ENCODE data around the gene AARS1.

The AARS1 gene

DNA sequence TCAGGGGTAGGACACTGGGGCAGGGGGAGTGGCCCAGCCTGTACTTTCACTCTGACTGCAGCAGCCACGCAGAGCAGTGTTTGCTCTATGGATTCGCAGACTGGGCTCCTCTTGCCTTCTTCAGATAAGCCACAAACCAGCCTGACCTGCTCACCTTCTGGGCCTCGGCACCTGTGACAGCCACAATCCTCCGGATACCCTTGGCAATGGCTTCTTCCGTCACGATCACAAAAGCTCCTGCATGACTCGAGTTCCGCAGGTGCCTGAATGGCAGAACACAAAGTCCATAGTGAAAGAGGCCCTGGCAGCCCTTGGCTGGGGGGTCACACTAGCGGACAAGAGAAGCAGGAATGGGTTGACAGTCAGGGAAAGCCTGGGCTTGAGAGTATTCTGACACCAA is 33.7 kb downstream of the AARS1 start:
- H3K4me3 ChIP-seq (IDR thresholded peaks at IDR 0.05; ENCODE audit: insufficient read depth, low read depth, low read length) = no peak overlapping the region
- H2AFZ ChIP-seq (ENCODE audit: low read depth) = no peak overlapping the region
- no peaks in the 10 kb centered on the region; the same call in 1 of the 2 replicates for H3K36me3 ChIP-seq (ENCODE audit: insufficient read depth)
- H3K4me2 ChIP-seq = peak overlapping the region; percentile 18; the same call in 1 of the 2 replicates
- peaks cover 10% of the 10 kb centered on the region for H3K79me2 ChIP-seq (ENCODE audit: insufficient read depth, low read depth)
- TF ChIP-seq CTCF (conservative IDR thresholded peaks at IDR 0.05; ENCODE audit: low read depth, low read length) = no peak
- H3K27ac ChIP-seq = peak overlapping the region; percentile 59
- H4K20me1 ChIP-seq (ENCODE audit: insufficient read depth) = no peaks in the 10 kb centered on the region
- H3K27me3 ChIP-seq (ENCODE audit: insufficient read depth, low read depth) = no peaks in the 10 kb centered on the region
- no peak overlapping the region for H3K9ac ChIP-seq
- H3K4me1 ChIP-seq (ENCODE audit: low read depth, poor library complexity, severe bottlenecking) = peaks cover 58% of the 10 kb centered on the region

- Histone ChIP-seq H3K36me3 (ENCODE audit: insufficient read depth) (no peaks in the 10 kb centered on the region; the same call in 1 of the 2 replicates), H3K4me1 (ENCODE audit: low read depth, poor library complexity, severe bottlenecking) (peaks cover 62% of the 10 kb centered on the region), H3K79me2 (ENCODE audit: insufficient read depth, low read depth) (peaks cover 13% of the 10 kb centered on the region), H3K9ac (no peak overlapping the region), H4K20me1 (ENCODE audit: insufficient read depth) (no peaks in the 10 kb centered on the region; the same call in 1 of the 2 replicates), H2AFZ (ENCODE audit: low read depth) (no peak overlapping the region), H3K27ac (peak overlapping the region; percentile 59; the same call in 1 of the 2 replicates), H3K4me2 (peak overlapping the region; percentile 18; the same call in 1 of the 2 replicates), H3K27me3 (ENCODE audit: insufficient read depth, low read depth) (no peaks in the 10 kb centered on the region), H3K4me3 (IDR thresholded peaks at IDR 0.05; ENCODE audit: insufficient read depth, low read depth, low read length) (no peak overlapping the region)
- TF ChIP-seq CTCF (conservative IDR thresholded peaks at IDR 0.05; ENCODE audit: low read depth, low read length) = no peak
Observed at GRCh38 chr16:70254965-70255286, 34.4 kb downstream of the AARS1 start.

GRCh38 chr16:70254180-70254964 is 34.9 kb downstream of the AARS1 start:
- Histone ChIP-seq H2AFZ (ENCODE audit: low read depth) (no peak overlapping the region), H4K20me1 (ENCODE audit: insufficient read depth) (peaks cover 5% of the 10 kb centered on the region), H3K36me3 (ENCODE audit: insufficient read depth) (no peaks in the 10 kb centered on the region; the same call in 1 of the 2 replicates), H3K9ac (no peak overlapping the region), H3K4me1 (ENCODE audit: low read depth, poor library complexity, severe bottlenecking) (peaks cover 67% of the 10 kb centered on the region), H3K27ac (no peak overlapping the region; the same call in 1 of the 2 replicates), H3K27me3 (ENCODE audit: insufficient read depth, low read depth) (no peaks in the 10 kb centered on the region), H3K4me3 (IDR thresholded peaks at IDR 0.05; ENCODE audit: insufficient read depth, low read depth, low read length) (no peak overlapping the region), H3K79me2 (ENCODE audit: insufficient read depth, low read depth) (peaks cover 18% of the 10 kb centered on the region), H3K4me2 (no peak overlapping the region; the same call in 1 of the 2 replicates)
- TF ChIP-seq CTCF (conservative IDR thresholded peaks at IDR 0.05; ENCODE audit: low read depth, low read length) = peak; percentile 17; the same call in 1 of the 2 replicates

- peaks cover 65% of the 10 kb centered on the region for H3K4me1 ChIP-seq (ENCODE audit: low read depth, poor library complexity, severe bottlenecking)
- peaks cover 26% of the 10 kb centered on the region for H3K79me2 ChIP-seq (ENCODE audit: insufficient read depth, low read depth)
- no peaks in the 10 kb centered on the region for H3K27me3 ChIP-seq (ENCODE audit: insufficient read depth, low read depth)
- peak; percentile 70 for TF ChIP-seq CTCF (conservative IDR thresholded peaks at IDR 0.05; ENCODE audit: low read depth, low read length)
- H3K9ac ChIP-seq = no peak overlapping the region
- H3K4me3 ChIP-seq (IDR thresholded peaks at IDR 0.05; ENCODE audit: insufficient read depth, low read depth, low read length) = no peak overlapping the region
- H3K4me2 ChIP-seq = no peak overlapping the region
- H3K36me3 ChIP-seq (ENCODE audit: insufficient read depth) = no peaks in the 10 kb centered on the region; the same call in 1 of the 2 replicates
- H2AFZ ChIP-seq (ENCODE audit: low read depth) = no peak overlapping the region
- H3K27ac ChIP-seq = no peak overlapping the region
- peaks cover 11% of the 10 kb centered on the region for H4K20me1 ChIP-seq (ENCODE audit: insufficient read depth)
Observed at GRCh38 chr16:70253291-70254106, 35.8 kb downstream of the AARS1 start.

Measured in KMS-11 (cell line).